Erythroblast (primary cell): ENCODE data around the gene FYN.

Source experiments
- GATA1 ChIP-seq: IDR thresholded peaks from 2 replicates; pipeline ENCODE4 v1.6.1; 2011; ENCODE audit warnings: low read depth, mild to moderate bottlenecking, control low read depth, low read length, moderate library complexity
- POLR2A ChIP-seq: IDR thresholded peaks from 2 replicates; pipeline ENCODE4 v1.6.1; 2011; ENCODE audit warnings: mild to moderate bottlenecking, low read length

GRCh38 chr6:111875741-111876140, 2.5 kb upstream of the FYN start:
- TF ChIP-seq POLR2A (no peak), GATA1 (no peak)
